Uterus (tissue), 4 donors: Measurements from ENCODE around the gene CPNE4. TPM values are rescaled to one million over a fixed set of nuclear protein-coding genes. Genes with fewer than 3 reads are reported as not detected.

ENCODE experiments used
- DNase-seq, 2 donors: peaks; one replicate each; pipeline ENCODE4 v3.0.0-alpha.2; 2019 to 2020
- H3K27ac ChIP-seq, 2 donors: fragments of 200-600 bp; sonication (generic); 1 replicate in 1 of 2; 2 replicates in 1 of 2; pipeline ENCODE4 v1.5.1; 2016 to 2018
- H3K27me3 ChIP-seq, 2 donors: fragments of 200-600 bp; sonication (generic); one replicate each; pipeline ENCODE4 v1.5.1; 2018 to 2019; ENCODE audit warnings: control low read depth in 1 of 2
- H3K36me3 ChIP-seq, 2 donors: fragments of 200-600 bp; sonication (generic); one replicate each; pipeline ENCODE4 v1.5.1; 2019; ENCODE audit warnings: control low read depth in 1 of 2
- H3K4me1 ChIP-seq, 2 donors: fragments of 200-600 bp; sonication (generic); one replicate each; pipeline ENCODE4 v1.5.1; 2018 to 2019; ENCODE audit warnings: control low read depth in 1 of 2
- H3K4me3 ChIP-seq, 2 donors: fragments of 200-600 bp; sonication (generic); 1 replicate in 1 of 2; 2 replicates in 1 of 2; pipeline ENCODE4 v1.5.1; 2018 to 2019; ENCODE audit warnings: mild to moderate bottlenecking in 1 of 2
- H3K9me3 ChIP-seq, 2 donors: fragments of 200-600 bp; sonication (generic); one replicate each; pipeline ENCODE4 v1.5.1; 2019; ENCODE audit warnings: control low read depth in 1 of 2
- POLR2A ChIP-seq, 2 donors: fragments of 450-650 bp; IDR thresholded peaks; one replicate each; pipeline ENCODE4 v1.6.1; 2016; ENCODE audit warnings: antibody characterized with exemption in 2 of 2, mild to moderate bottlenecking in 1 of 2, moderate library complexity in 1 of 2
- intact Hi-C: fragments of 100-400 bp; cut with DNase I; formaldehyde crosslinking; loops from one replicate; pipeline ENCODE4 v1.15.1; 2023; ENCODE audit warnings: low total_unique reads
- total RNA-seq, 4 donors: library from RNA; depleted of rRNA in 3 of 4; stranded (reverse); fragments of >200 nt in 3 of 4; gene quantifications; one replicate each; pipeline versions ENCODE4 v1.1.0 to v1.2.4, GENCODE V29; 2014 to 2023
- TF ChIP-seq, protein P1 (sequence below), 4 experiments: fragments of 200-600 bp in 2 of 4; fragments of 450-650 bp in 2 of 4; sonication (generic) in 2 of 4; IDR thresholded peaks; one replicate each; pipeline ENCODE4 v1.5.1; 2016 to 2019; ENCODE audit warnings: antibody characterized with exemption in 4 of 4, mild to moderate bottlenecking in 2 of 4, moderate library complexity in 1 of 4
- donor health status: DM: yes; HTN: yes; CAD: no.

CPNE4 gene
- total RNA-seq, 4 donors from 2014 or later = 0.35 TPM; not detected in 3

DNA sequence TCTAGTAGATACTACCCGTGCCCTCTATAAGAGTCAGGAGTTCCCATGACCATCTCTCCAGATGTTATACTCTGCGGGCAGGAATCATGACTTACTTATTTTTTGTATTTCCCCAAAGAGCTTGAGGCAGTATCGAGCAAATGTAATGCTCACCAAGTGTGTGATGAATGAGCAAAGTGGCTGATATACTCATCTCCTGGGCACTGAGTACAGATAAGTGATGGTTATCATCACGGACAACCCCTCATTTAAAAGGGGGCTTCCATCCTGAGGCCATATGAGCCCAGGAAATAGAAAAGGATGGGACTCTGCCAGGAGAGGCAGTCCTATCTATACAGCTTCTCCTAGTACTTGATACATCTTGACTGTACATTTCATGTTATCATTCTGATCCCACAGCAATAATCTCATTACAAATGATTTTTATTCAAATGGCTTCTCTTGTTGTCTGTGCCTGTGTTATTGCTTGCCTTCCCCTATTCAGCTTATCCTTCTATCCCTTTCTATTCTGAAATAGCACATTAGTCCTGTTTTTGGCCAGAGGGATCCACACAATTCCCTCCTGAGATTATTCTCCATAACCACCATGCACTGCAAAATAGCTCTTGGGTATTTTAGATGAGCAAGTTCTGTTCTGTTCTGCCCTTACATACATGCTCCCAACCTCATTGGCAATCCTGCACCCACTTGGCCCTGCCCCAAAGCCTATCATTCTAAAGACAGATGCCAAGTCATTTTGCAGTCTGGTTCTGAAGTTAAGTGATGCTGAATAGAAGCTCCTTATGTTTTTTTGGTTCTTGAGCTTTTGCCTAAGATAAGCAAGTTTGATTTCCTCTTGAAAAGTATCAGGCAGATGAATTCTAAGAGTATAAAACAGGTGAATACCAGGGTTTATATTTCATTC is 484.0 kb downstream of the CPNE4 start:
- intact Hi-C loops = no loop called here
- no peaks in the 10 kb centered on the region for H3K4me1 ChIP-seq
- H3K27ac ChIP-seq = no peak overlapping the region
- H3K36me3 ChIP-seq = no peaks in the 10 kb centered on the region
- H3K9me3 ChIP-seq = no peaks in the 10 kb centered on the region
- TF ChIP-seq, protein P1, sequence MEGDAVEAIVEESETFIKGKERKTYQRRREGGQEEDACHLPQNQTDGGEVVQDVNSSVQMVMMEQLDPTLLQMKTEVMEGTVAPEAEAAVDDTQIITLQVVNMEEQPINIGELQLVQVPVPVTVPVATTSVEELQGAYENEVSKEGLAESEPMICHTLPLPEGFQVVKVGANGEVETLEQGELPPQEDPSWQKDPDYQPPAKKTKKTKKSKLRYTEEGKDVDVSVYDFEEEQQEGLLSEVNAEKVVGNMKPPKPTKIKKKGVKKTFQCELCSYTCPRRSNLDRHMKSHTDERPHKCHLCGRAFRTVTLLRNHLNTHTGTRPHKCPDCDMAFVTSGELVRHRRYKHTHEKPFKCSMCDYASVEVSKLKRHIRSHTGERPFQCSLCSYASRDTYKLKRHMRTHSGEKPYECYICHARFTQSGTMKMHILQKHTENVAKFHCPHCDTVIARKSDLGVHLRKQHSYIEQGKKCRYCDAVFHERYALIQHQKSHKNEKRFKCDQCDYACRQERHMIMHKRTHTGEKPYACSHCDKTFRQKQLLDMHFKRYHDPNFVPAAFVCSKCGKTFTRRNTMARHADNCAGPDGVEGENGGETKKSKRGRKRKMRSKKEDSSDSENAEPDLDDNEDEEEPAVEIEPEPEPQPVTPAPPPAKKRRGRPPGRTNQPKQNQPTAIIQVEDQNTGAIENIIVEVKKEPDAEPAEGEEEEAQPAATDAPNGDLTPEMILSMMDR (IDR thresholded peaks at IDR 0.05) = no peak
- TF ChIP-seq POLR2A (IDR thresholded peaks at IDR 0.05) = no peak
- DNase-seq = no peak
- no peaks in the 10 kb centered on the region for H3K27me3 ChIP-seq
- H3K4me3 ChIP-seq = no peak overlapping the region

DNA sequence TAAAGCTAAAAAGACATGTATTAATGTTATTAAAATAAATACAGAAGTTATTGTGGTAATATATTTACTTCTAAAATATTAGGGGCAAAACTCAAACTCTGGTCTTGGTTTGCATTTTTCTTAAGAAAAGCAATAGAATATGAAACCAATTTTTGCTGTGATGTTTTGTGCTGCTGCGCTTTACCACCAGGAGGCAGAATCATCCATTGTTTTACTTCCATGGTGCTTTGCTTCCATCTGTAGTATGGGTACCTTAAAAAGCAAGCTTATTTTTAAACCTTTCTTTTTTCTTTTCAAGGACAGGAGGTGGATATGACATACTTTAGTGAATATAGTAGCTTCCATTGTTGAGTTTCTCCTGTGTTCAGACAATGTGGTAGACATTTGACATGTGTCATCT is 485.5 kb downstream of the CPNE4 start:
- H3K36me3 ChIP-seq = no peaks in the 10 kb centered on the region
- no peaks in the 10 kb centered on the region for H3K4me1 ChIP-seq
- DNase-seq = no peak
- TF ChIP-seq, protein P1 (IDR thresholded peaks at IDR 0.05) = no peak
- TF ChIP-seq POLR2A (IDR thresholded peaks at IDR 0.05) = no peak
- H3K9me3 ChIP-seq = no peaks in the 10 kb centered on the region
- H3K4me3 ChIP-seq = no peak overlapping the region
- H3K27me3 ChIP-seq = no peaks in the 10 kb centered on the region
- intact Hi-C loops = no loop called here
- H3K27ac ChIP-seq = no peak overlapping the region

DNA sequence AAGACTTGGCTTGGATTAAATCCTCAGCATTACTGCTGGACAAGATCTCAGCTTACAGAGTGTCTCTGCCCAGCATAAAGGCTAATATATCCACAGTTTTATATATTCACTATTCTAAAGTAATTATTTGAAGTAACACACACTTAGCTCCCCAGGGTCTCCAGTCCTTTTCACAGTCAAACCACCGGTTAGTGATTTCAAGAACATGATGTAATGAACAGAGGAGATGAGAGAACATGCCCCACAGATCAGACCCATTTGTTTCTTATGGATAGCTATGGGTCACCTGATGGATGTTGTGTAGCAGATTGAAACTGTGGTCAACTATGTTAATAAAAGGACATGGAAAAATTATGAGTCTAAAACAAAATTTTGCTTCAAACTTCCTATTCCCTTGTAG is 487.2 kb downstream of the CPNE4 start:
- TF ChIP-seq, protein P1 (IDR thresholded peaks at IDR 0.05) = no peak
- TF ChIP-seq POLR2A (IDR thresholded peaks at IDR 0.05) = no peak

DNA sequence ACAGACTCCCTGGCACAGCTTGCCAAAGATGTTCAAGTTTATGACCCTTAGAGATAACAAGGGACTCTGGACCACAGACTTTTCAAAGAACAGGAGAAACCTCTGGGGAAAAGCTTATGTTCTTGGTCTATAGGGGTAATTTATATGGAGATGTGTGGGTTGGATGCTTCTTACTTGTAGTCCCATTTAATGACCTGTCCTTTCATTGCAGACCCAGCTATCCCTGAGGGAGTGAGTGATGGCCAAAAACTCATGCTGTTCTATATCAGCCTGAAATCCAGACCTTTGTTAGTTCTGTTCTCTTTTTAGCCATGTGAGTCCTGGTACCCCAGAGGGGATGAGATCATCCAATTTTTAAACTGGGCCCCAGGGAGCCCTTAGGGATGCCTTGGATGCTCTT is 488.4 kb downstream of the CPNE4 start:
- no peaks in the 10 kb centered on the region for H3K9me3 ChIP-seq
- DNase-seq = no peak
- intact Hi-C loops = no loop called here
- no peaks in the 10 kb centered on the region for H3K4me1 ChIP-seq
- H3K4me3 ChIP-seq = no peak overlapping the region
- no peak overlapping the region for H3K27ac ChIP-seq
- TF ChIP-seq, protein P1 (IDR thresholded peaks at IDR 0.05) = no peak
- no peak for TF ChIP-seq POLR2A (IDR thresholded peaks at IDR 0.05)
- no peaks in the 10 kb centered on the region for H3K36me3 ChIP-seq
- H3K27me3 ChIP-seq = no peaks in the 10 kb centered on the region

More for the DNA sequence above, 487.2 kb downstream of the CPNE4 start:
- Histone ChIP-seq H3K27me3 (no peaks in the 10 kb centered on the region), H3K4me1 (no peaks in the 10 kb centered on the region), H3K36me3 (no peaks in the 10 kb centered on the region), H3K9me3 (no peaks in the 10 kb centered on the region), H3K27ac (no peak overlapping the region), H3K4me3 (no peak overlapping the region)
- intact Hi-C loops = no loop called here
- DNase-seq = no peak

DNA sequence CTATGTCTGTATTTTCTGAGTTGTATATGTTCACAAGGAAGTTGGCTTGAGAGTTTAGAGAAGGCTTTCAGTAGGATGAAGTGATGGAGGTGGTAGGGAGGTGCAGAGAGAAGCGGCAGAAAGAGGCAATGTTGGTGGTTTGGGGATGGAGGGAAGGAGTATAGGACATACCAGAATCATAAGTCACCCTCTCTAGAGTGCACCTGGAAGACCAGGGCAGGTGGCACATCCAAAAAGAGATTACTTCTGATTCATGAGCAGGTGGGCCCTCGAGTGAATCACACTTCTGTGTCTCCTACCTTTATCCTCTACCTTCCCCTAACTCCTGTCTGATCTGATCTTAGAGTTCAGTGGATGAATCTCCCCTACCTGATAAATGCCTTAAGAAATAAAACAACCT is 490.3 kb downstream of the CPNE4 start:
- no peaks in the 10 kb centered on the region for H3K4me1 ChIP-seq
- H3K27ac ChIP-seq = no peak overlapping the region
- H3K9me3 ChIP-seq = no peaks in the 10 kb centered on the region
- no peaks in the 10 kb centered on the region for H3K36me3 ChIP-seq
- DNase-seq = no peak
- intact Hi-C loops = no loop called here
- H3K27me3 ChIP-seq = no peaks in the 10 kb centered on the region
- no peak for TF ChIP-seq POLR2A (IDR thresholded peaks at IDR 0.05)
- TF ChIP-seq, protein P1 (IDR thresholded peaks at IDR 0.05) = no peak
- H3K4me3 ChIP-seq = no peak overlapping the region
